CD4-positive, alpha-beta T cell (primary cell): ENCODE results near the gene PTGES3. TPM values are rescaled to one million over a fixed set of nuclear protein-coding genes. Genes with fewer than 3 reads are reported as not detected.

Experiments used
- ATAC-seq: fragments of 200-7000 bp; cut with Tn5 transposase; one replicate; pipeline ENCODE4 v1.10.0; 2022; ENCODE audit warnings: mild to moderate bottlenecking; ENCODE audit not compliant: poor library complexity
- CTCF ChIA-PET: fragments of 350-600 bp; sonication (Branson Sonifier 250); formaldehyde crosslinking; loops from one replicate; lab custom pipeline; 2021; ENCODE audit warnings: antibody characterized with exemption, inconsistent platforms; lab: Charles Lee
- POLR2A ChIA-PET: fragments of 350-600 bp; sonication (Branson Sonifier 250); formaldehyde crosslinking; loops from one replicate; lab custom pipeline; 2021; ENCODE audit warnings: antibody characterized with exemption, inconsistent platforms; lab: Charles Lee
- DNase-seq, 14 experiments: peaks; one replicate each; pipeline ENCODE4 v3.0.0-alpha.2; 2013 to 2020; ENCODE audit warnings: mixed read lengths in 2 of 14
- H3K27ac ChIP-seq, 2 donors: one replicate each; pipeline versions ENCODE4 v1.5.1 to v1.7.0; 2013; ENCODE audit warnings: low read length in 2 of 2, low read depth in 1 of 2, mild to moderate bottlenecking in 1 of 2
- H3K27me3 ChIP-seq, 2 experiments: 1 replicate in 1 of 2; 2 replicates in 1 of 2; pipeline versions ENCODE4 v1.6.1 to v1.7.0; 2013; ENCODE audit warnings: low read length in 2 of 2, control low read depth in 1 of 2, mild to moderate bottlenecking in 1 of 2, moderate library complexity in 1 of 2; ENCODE audit not compliant: insufficient read depth in 2 of 2, control insufficient read depth in 1 of 2
- H3K36me3 ChIP-seq: one replicate; pipeline ENCODE4 v1.6.1; 2013; ENCODE audit warnings: low read length, control low read depth; ENCODE audit not compliant: insufficient read depth
- H3K4me1 ChIP-seq: one replicate; pipeline ENCODE4 v1.6.1; 2013; ENCODE audit warnings: low read length, control low read depth; ENCODE audit not compliant: insufficient read depth
- H3K4me3 ChIP-seq: one replicate; pipeline ENCODE4 v1.5.1; 2013; ENCODE audit warnings: mild to moderate bottlenecking, low read length, moderate library complexity
- H3K9me3 ChIP-seq, 2 experiments: 1 replicate in 1 of 2; 2 replicates in 1 of 2; pipeline versions ENCODE4 v1.6.1 to v1.7.0; 2013; ENCODE audit warnings: low read length in 2 of 2, mild to moderate bottlenecking in 2 of 2, control low read depth in 1 of 2, moderate library complexity in 1 of 2; ENCODE audit not compliant: control insufficient read depth in 1 of 2, insufficient read depth in 1 of 2
- H3K27ac Mint-ChIP-seq: one replicate; pipeline ENCODE4 v1.8.0; 2020; ENCODE audit warnings: mixed read lengths
- H3K27me3 Mint-ChIP-seq: one replicate; pipeline ENCODE4 v1.8.0; 2021; ENCODE audit warnings: mixed read lengths
- H3K36me3 Mint-ChIP-seq: one replicate; pipeline ENCODE4 v1.8.0; 2021; ENCODE audit warnings: low read depth, mixed read lengths
- H3K4me1 Mint-ChIP-seq: one replicate; pipeline ENCODE4 v1.8.0; 2021; ENCODE audit warnings: low read depth, mixed read lengths
- H3K4me3 Mint-ChIP-seq: one replicate; pipeline ENCODE4 v1.8.0; 2020; ENCODE audit warnings: mild to moderate bottlenecking, mixed read lengths
- H3K9me3 Mint-ChIP-seq: one replicate; pipeline ENCODE4 v1.8.0; 2020; ENCODE audit warnings: mixed read lengths
- intact Hi-C, 2 experiments: fragments of 100-400 bp; cut with DNase I in 1 of 2; cut with micrococcal nuclease in 1 of 2; formaldehyde crosslinking; loops; one replicate each; pipeline versions ENCODE4 v1.15.1 to v1.9.0; 2023 to 2025; cut with DNase I, micrococcal nuclease
- total RNA-seq, 174 experiments: library from RNA in 2 of 174; stranded (reverse) in 2 of 174; gene quantifications; one replicate each; pipeline ENCODE4 v1.2.3 and lab custom pipeline; 2021 to 2026
- TF ChIP-seq, protein P1 (sequence below): fragments of 200-600 bp; IDR thresholded peaks from one replicate; pipeline ENCODE4 v1.8.0; 2022; ENCODE audit warnings: antibody characterized with exemption, mild to moderate bottlenecking

PTGES3 gene
- total RNA-seq, 2 experiments from 2014 or later, result 146 to 154 TPM

DNA sequence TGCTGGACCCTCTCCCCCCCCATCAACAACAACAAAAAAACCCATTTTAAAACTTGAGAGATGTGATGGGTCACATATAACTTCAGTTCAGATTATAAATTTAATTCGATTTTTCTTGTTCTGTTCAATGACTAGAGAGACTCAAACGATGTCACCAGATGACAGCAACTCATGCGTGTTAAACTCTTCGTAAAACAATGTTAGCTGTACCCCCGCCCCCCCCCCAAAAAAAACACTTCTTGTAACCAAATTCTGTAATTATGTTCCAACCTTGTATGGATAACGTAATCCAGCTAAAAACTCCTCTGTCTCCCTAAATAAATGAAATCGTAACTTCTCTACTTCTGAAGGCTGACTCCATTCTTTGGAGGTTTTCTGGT is 37.6 kb upstream of the PTGES3 start:
- TF ChIP-seq, protein P1, sequence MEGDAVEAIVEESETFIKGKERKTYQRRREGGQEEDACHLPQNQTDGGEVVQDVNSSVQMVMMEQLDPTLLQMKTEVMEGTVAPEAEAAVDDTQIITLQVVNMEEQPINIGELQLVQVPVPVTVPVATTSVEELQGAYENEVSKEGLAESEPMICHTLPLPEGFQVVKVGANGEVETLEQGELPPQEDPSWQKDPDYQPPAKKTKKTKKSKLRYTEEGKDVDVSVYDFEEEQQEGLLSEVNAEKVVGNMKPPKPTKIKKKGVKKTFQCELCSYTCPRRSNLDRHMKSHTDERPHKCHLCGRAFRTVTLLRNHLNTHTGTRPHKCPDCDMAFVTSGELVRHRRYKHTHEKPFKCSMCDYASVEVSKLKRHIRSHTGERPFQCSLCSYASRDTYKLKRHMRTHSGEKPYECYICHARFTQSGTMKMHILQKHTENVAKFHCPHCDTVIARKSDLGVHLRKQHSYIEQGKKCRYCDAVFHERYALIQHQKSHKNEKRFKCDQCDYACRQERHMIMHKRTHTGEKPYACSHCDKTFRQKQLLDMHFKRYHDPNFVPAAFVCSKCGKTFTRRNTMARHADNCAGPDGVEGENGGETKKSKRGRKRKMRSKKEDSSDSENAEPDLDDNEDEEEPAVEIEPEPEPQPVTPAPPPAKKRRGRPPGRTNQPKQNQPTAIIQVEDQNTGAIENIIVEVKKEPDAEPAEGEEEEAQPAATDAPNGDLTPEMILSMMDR, result no peak
- Mint-ChIP-seq H3K27me3 (no peaks in the 10 kb centered on the region), H3K4me3 (peak overlapping the region; percentile 98), H3K4me1 (peaks cover 54% of the 10 kb centered on the region), H3K27ac (peak overlapping the region; percentile 92), H3K9me3 (no peaks in the 10 kb centered on the region), H3K36me3 (peaks cover 73% of the 10 kb centered on the region)
- ATAC-seq, result no peak
- POLR2A ChIA-PET, result interaction anchor here (0.6 to 4.5 kb wide), 34 partner anchors 9 to 752 kb away, joined by 3 to 122 read pairs (median 4); partner anchors contain the start of genes ATP5F1B, BAZ2A, GLS2 and LRP1
- H3K36me3 ChIP-seq, result peaks cover 31% of the 10 kb centered on the region
- H3K27ac ChIP-seq, result peak overlapping the region; percentile 86 to 91
- CTCF ChIA-PET, result interaction anchor here (0.8 to 2.1 kb wide), 6 partner anchors 23 to 97 kb away, joined by 3 to 9 read pairs (median 4); no protein-coding TSS in a partner anchor
- DNase-seq, result no peak
- intact Hi-C loops, result loop anchor here (1.0 to 10.0 kb wide), 7 partner anchors 23 to 901 kb away; partner anchors contain the start of genes PRIM1 (in 2 of the 2), DNAJC14 (in 1 of the 2) and PTGES3 (in 1 of the 2)
- no peaks in the 10 kb centered on the region for H3K9me3 ChIP-seq
- H3K27me3 ChIP-seq, result no peaks in the 10 kb centered on the region
- H3K4me1 ChIP-seq, result peaks cover 43% of the 10 kb centered on the region
- H3K4me3 ChIP-seq, result peak overlapping the region; percentile 97

DNA sequence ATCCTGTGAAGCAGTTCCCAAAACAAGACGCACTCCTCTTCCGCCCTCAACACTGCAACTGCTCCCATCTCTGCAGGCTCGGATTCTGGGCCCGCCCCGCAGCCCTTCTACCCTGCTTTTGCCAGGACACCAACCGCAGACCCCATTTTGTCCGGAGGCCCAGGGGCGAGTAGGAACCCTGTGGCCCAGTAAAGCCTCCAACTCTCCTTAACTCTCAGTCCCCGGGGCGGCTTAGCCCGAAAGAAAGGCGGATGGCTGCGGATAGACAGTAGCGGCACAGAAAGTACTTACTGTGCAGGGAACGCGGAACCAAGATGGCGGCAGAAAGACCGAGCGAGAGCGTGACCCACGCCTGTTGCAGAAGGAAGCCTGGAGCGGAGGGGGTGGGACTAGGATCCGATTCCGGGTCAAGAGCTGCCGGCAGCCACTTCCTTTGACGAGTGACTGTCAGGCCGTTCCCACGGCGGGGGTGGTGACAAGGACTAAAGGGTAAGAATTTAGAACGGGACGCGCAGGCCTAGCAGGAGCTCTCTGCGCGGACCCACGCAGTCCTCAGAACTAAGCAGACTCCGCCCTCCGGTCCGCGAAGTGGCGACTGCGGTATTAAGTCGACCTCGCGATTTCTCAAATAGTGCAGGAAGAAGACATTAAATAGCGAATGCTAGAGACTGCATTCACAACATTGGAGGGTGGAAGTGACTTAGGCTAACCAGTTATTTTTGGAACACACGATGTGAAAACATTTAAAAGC is 37.1 kb upstream of the PTGES3 start, which contains the start of gene NACA:
TSS of gene NACA (minus strand) at position 328 of the 751 bp plus-strand sequence. CDS start 778 bp downstream, outside the sequence.
- H3K4me1 ChIP-seq, result peaks cover 49% of the 10 kb centered on the region
- H3K36me3 Mint-ChIP-seq, result peaks cover 78% of the 10 kb centered on the region

DNA sequence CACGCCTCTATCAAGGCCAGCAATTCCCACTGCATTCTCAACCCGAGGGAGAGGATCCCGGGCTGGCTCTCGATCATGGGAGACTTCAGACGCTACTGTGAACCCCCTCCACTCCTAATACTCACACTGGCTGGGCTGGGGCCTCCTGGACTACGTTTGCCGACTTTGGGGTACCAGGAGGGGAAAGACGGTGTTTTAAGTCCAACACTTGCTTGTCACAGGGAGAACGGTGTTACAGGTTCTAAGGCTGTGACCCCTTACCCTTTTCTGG is 36.6 kb upstream of the PTGES3 start:
- Histone ChIP-seq H3K36me3 (peaks cover 35% of the 10 kb centered on the region), H3K9me3 (no peaks in the 10 kb centered on the region), H3K27me3 (no peaks in the 10 kb centered on the region), H3K4me1 (peaks cover 54% of the 10 kb centered on the region), H3K4me3 (peak overlapping the region; percentile 97), H3K27ac (peak overlapping the region; percentile 86 to 91)
- no peak for ATAC-seq
- ChIA-PET CTCF (interaction anchor here (0.5 to 2.1 kb wide), 3 partner anchors 88 to 151 kb away, joined by 3 to 9 read pairs (median 4); no protein-coding TSS in a partner anchor), POLR2A (interaction anchor here (1.2 to 4.5 kb wide), 13 partner anchors 8 to 503 kb away, joined by 4 to 122 read pairs (median 17); partner anchors contain the start of genes ATP5F1B, BAZ2A, PTGES3 and RNF41)
- Mint-ChIP-seq H3K9me3 (no peaks in the 10 kb centered on the region), H3K27ac (peak overlapping the region; percentile 92), H3K4me3 (peak overlapping the region; percentile 98), H3K4me1 (peaks cover 65% of the 10 kb centered on the region), H3K27me3 (no peaks in the 10 kb centered on the region), H3K36me3 (peaks cover 78% of the 10 kb centered on the region)
- intact Hi-C loops, result loop anchor here (1.0 to 10.0 kb wide), 4 partner anchors 34 to 900 kb away; partner anchors contain the start of gene DNAJC14 (in 1 of the 2)
- DNase-seq, result peak in 2 of 14 experiments; percentile 3 to 6
- TF ChIP-seq, protein P1, result no peak

More for the DNA sequence above, 37.1 kb upstream of the PTGES3 start, which contains the start of gene NACA:
- Mint-ChIP-seq H3K4me1 (peaks cover 60% of the 10 kb centered on the region), H3K9me3 (no peaks in the 10 kb centered on the region), H3K27ac (peak within 1 kb of the TSS; percentile 92), H3K4me3 (peak within 1 kb of the TSS; percentile 98), H3K27me3 (no peaks in the 10 kb centered on the region)
- DNase-seq (peak; percentile 94 to 99 (median 96)), ATAC-seq (peak; percentile 93)
- Histone ChIP-seq H3K27ac (peak within 1 kb of the TSS; percentile 86 to 91), H3K9me3 (no peaks in the 10 kb centered on the region), H3K4me3 (peak within 1 kb of the TSS; percentile 97), H3K27me3 (no peaks in the 10 kb centered on the region), H3K36me3 (peaks cover 35% of the 10 kb centered on the region)
- CTCF ChIA-PET, result interaction anchor here (0.5 to 2.1 kb wide), 5 partner anchors 26 to 152 kb away, joined by 3 to 9 read pairs (median 3); no protein-coding TSS in a partner anchor
- TF ChIP-seq, protein P1, result no peak
- intact Hi-C loops, result loop anchor here (1.0 to 10.0 kb wide), 7 partner anchors 27 to 900 kb away; partner anchors contain the start of genes PRIM1 (in 2 of the 2), DNAJC14 (in 1 of the 2) and PTGES3 (in 1 of the 2)
- POLR2A ChIA-PET, result interaction anchor here (0.6 to 4.5 kb wide), 35 partner anchors 9 to 752 kb away, joined by 3 to 122 read pairs (median 4); partner anchors contain the start of genes ATP5F1B, BAZ2A, GLS2 and LRP1
